ENCODE measurements around the gene HSD11B2.

GRCh38 chr16:67445913-67446907, 15.3 kb downstream of the HSD11B2 start:
- no peak for TF ChIP-seq CTCF (IDR thresholded peaks at IDR 0.05)
- no peak for TF ChIP-seq POLR2AphosphoS5 (IDR thresholded peaks at IDR 0.05)
- TF ChIP-seq POLR2A (IDR thresholded peaks at IDR 0.05) = no peak

Measured in prostate gland (tissue), 2 donors.